ENCODE measurements around the gene IARS2. TPM values are rescaled to one million over a fixed set of nuclear protein-coding genes. Genes with fewer than 3 reads are reported as not detected.
"Not testable (repeated sequence)": the region's sequence is repeated elsewhere in the genome, so short reads cannot be mapped to it uniquely, and the experiment has no call there.

Gene IARS2
- total and polyA plus RNA-seq, 2 donors (not counting 1 experiment from before 2014, with no cell fraction given) = 8.8 to 35.6 TPM

- POLR2A ChIA-PET = no interaction called here
- no CpG with 5 or more reads among the region's 4 CpGs for WGBS (ENCODE audit: insufficient coverage)
These were observed 72.9 kb downstream of the IARS2 start for GRCh38 chr1:220166853-220167252.

GRCh38 chr1:220169887-220170286 is 76.0 kb downstream of the IARS2 start:
- H3K4me3 Mint-ChIP-seq; H3K4me2 ChIP-seq (replicated peaks; ENCODE audit: low read depth, low read length, poor library complexity, severe bottlenecking); H3K4me3 ChIP-seq (ENCODE audit: control extremely low read depth in 1 of 5, extremely low read depth in 1 of 5, insufficient read depth in 1 of 5, low read depth in 2 of 5, low read length in 4 of 5); H3K27ac Mint-ChIP-seq; POLR2A ChIA-PET; H3K27ac ChIP-seq (ENCODE audit: low read length in 2 of 2); H3K9ac ChIP-seq (ENCODE audit: low read length); H3K9me3 Mint-ChIP-seq (ENCODE audit: insufficient read depth); H3K4me1 Mint-ChIP-seq; H3K27me3 ChIP-seq (replicated peaks in 1 of 4; ENCODE audit: control extremely low read depth in 1 of 4, control insufficient read depth in 3 of 4, insufficient read depth in 4 of 4, low read length in 3 of 4); H4K20me1 ChIP-seq (ENCODE audit: control insufficient read depth, insufficient read depth, low read length, poor library complexity, severe bottlenecking); CTCF ChIA-PET; DNase-seq; H3K27me3 Mint-ChIP-seq; intact Hi-C loops (cut with micrococcal nuclease); H3K9me3 ChIP-seq (ENCODE audit: control extremely low read depth in 1 of 3, control insufficient read depth in 2 of 3, insufficient read depth in 1 of 3, low read length in 2 of 3); H3K4me1 ChIP-seq (ENCODE audit: control insufficient read depth in 2 of 2, insufficient read depth in 2 of 2, low read length in 2 of 2); H3K79me2 ChIP-seq (ENCODE audit: control insufficient read depth, insufficient read depth, low read length); H2AFZ ChIP-seq (ENCODE audit: insufficient read depth, low read depth, low read length, poor library complexity, severe bottlenecking); ATAC-seq (ENCODE audit: low read depth): not testable (repeated sequence)
- H3K36me3 ChIP-seq (replicated peaks in 1 of 2; ENCODE audit: control extremely low read depth in 1 of 2, control insufficient read depth in 1 of 2, extremely low read depth in 1 of 2, insufficient read depth in 2 of 2, low read length in 1 of 2) = peaks cover 20 to 63% of the 10 kb centered on the region in 2 experiments
- no CpG with 5 or more reads among the region's 4 CpGs for WGBS (ENCODE audit: insufficient coverage)

More at GRCh38 chr1:220166853-220167252, 72.9 kb downstream of the IARS2 start:
- H3K27me3 ChIP-seq (replicated peaks in 1 of 4; ENCODE audit: control extremely low read depth in 1 of 4, control insufficient read depth in 3 of 4, insufficient read depth in 4 of 4, low read length in 3 of 4) = no peaks in the 10 kb centered on the region
- Mint-ChIP-seq H3K4me1 (no peaks in the 10 kb centered on the region), H3K27ac (no peak overlapping the region), H3K27me3 (no peaks in the 10 kb centered on the region), H3K9me3 (ENCODE audit: insufficient read depth) (no peaks in the 10 kb centered on the region), H3K4me3 (no peak overlapping the region)
- H3K9me3 ChIP-seq (ENCODE audit: control extremely low read depth in 1 of 3, control insufficient read depth in 2 of 3, insufficient read depth in 1 of 3, low read length in 2 of 3) = no peaks in the 10 kb centered on the region
- TF ChIP-seq CTCF (IDR thresholded peaks at IDR 0.05) (no peak), EZH2 (IDR thresholded peaks at IDR 0.05; ENCODE audit: borderline replicate concordance, insufficient read depth, low read depth, low read length, poor library complexity, severe bottlenecking) (no peak)
- no peaks in the 10 kb centered on the region for H3K79me2 ChIP-seq (ENCODE audit: control insufficient read depth, insufficient read depth, low read length)
- CTCF ChIA-PET = interaction anchor here (0.6 kb wide), 1 partner anchor 501 kb away, joined by 3 read pairs; no protein-coding TSS in a partner anchor
- no peak overlapping the region for H2AFZ ChIP-seq (ENCODE audit: insufficient read depth, low read depth, low read length, poor library complexity, severe bottlenecking)
- DNase-seq (no peak), ATAC-seq (ENCODE audit: low read depth) (no peak)
- no peak overlapping the region for H3K4me2 ChIP-seq (replicated peaks; ENCODE audit: low read depth, low read length, poor library complexity, severe bottlenecking)
- H3K9ac ChIP-seq (ENCODE audit: low read length) = no peak overlapping the region
- H3K4me3 ChIP-seq (ENCODE audit: control extremely low read depth in 1 of 5, extremely low read depth in 1 of 5, insufficient read depth in 1 of 5, low read depth in 2 of 5, low read length in 4 of 5) = no peak overlapping the region
- H3K4me1 ChIP-seq (ENCODE audit: control insufficient read depth in 2 of 2, insufficient read depth in 2 of 2, low read length in 2 of 2) = no peaks in the 10 kb centered on the region
- no peak overlapping the region for H3K27ac ChIP-seq (ENCODE audit: low read length in 2 of 2)
- H3K36me3 ChIP-seq (replicated peaks in 1 of 2; ENCODE audit: control extremely low read depth in 1 of 2, control insufficient read depth in 1 of 2, extremely low read depth in 1 of 2, insufficient read depth in 2 of 2, low read length in 1 of 2) = peaks cover 17 to 52% of the 10 kb centered on the region in 2 experiments
- no peaks in the 10 kb centered on the region for H4K20me1 ChIP-seq (ENCODE audit: control insufficient read depth, insufficient read depth, low read length, poor library complexity, severe bottlenecking)
- intact Hi-C loops (cut with micrococcal nuclease) = no loop called here
